Measurements from ENCODE around the gene DYNC1I1.

DYNC1I1 gene

GRCh38 chr7:95863623-95864022 is 91.3 kb downstream of the DYNC1I1 start:
- no peak for DNase-seq

- no peak for DNase-seq
Measured at GRCh38 chr7:95865716-95866371, 93.5 kb downstream of the DYNC1I1 start.

- DNase-seq = no peak
Measured at GRCh38 chr7:95867309-95867708, 95.0 kb downstream of the DYNC1I1 start.

GRCh38 chr7:95871075-95871848 is 98.9 kb downstream of the DYNC1I1 start:
- no peak for DNase-seq

- DNase-seq = no peak
Measured at GRCh38 chr7:95871896-95872295, 99.5 kb downstream of the DYNC1I1 start.

GRCh38 chr7:95874129-95874528 is 101.8 kb downstream of the DYNC1I1 start:
- DNase-seq = no peak

- DNase-seq = no peak
Measured at GRCh38 chr7:95874541-95875265, 102.3 kb downstream of the DYNC1I1 start.

- no peak for DNase-seq
Measured at GRCh38 chr7:95875519-95875918, 103.2 kb downstream of the DYNC1I1 start.

GRCh38 chr7:95878677-95879076 is 106.3 kb downstream of the DYNC1I1 start:
- DNase-seq = no peak

- no peak for DNase-seq
Measured at GRCh38 chr7:95881597-95881996, 109.2 kb downstream of the DYNC1I1 start.

GRCh38 chr7:95883217-95883616 is 110.9 kb downstream of the DYNC1I1 start:
- DNase-seq = no peak

- DNase-seq = no peak
Measured at GRCh38 chr7:95886501-95887090, 114.2 kb downstream of the DYNC1I1 start.

GRCh38 chr7:95893484-95893883 is 121.1 kb downstream of the DYNC1I1 start:
- no peak for DNase-seq

GRCh38 chr7:95897557-95898251 is 125.3 kb downstream of the DYNC1I1 start:
- DNase-seq = no peak

- no peak for DNase-seq
Measured at GRCh38 chr7:95899919-95900513, 127.7 kb downstream of the DYNC1I1 start.

- DNase-seq = no peak
Measured at GRCh38 chr7:95901006-95901405, 128.7 kb downstream of the DYNC1I1 start.

GRCh38 chr7:95904099-95904498 is 131.7 kb downstream of the DYNC1I1 start:
- no peak for DNase-seq

- DNase-seq = no peak
Measured at GRCh38 chr7:95905167-95905566, 132.8 kb downstream of the DYNC1I1 start.

GRCh38 chr7:95906851-95907250 is 134.5 kb downstream of the DYNC1I1 start:
- no peak for DNase-seq

- DNase-seq = no peak
Measured at GRCh38 chr7:95907337-95907736, 135.0 kb downstream of the DYNC1I1 start.

- no peak for DNase-seq
Measured at GRCh38 chr7:95908499-95908898, 136.1 kb downstream of the DYNC1I1 start.

GRCh38 chr7:95910341-95910740 is 138.0 kb downstream of the DYNC1I1 start:
- no peak for DNase-seq
